ENCODE data around the gene FXYD4. TPM values are rescaled to one million over a fixed set of nuclear protein-coding genes. Genes with fewer than 3 reads are reported as not detected.

Gene FXYD4
- total and polyA plus RNA-seq, 2 of the 8 experiments (the other 6 are each of a cell fraction or from before 2014, with no cell fraction given) = not detected

- no peak for TF ChIP-seq EP300 (IDR thresholded peaks at IDR 0.05; ENCODE audit: borderline replicate concordance in 1 of 2, low read depth in 2 of 2, low read length in 2 of 2)
- no peak for TF ChIP-seq CHD1 (IDR thresholded peaks at IDR 0.05; ENCODE audit: low read depth, low read length)
- no peak for TF ChIP-seq SAP30 (IDR thresholded peaks at IDR 0.05; ENCODE audit: insufficient read depth, insufficient replicate concordance, low read length)
- TF ChIP-seq SP4 (IDR thresholded peaks at IDR 0.05; ENCODE audit: low read length) = no peak
Observed at GRCh38 chr10:43341450-43341849, 30.0 kb upstream of the FXYD4 start (continued).

Data from H1 (cell line).